Thyroid gland (tissue), 4 donors: ENCODE results near the gene SPG21.

Experiments used
- CTCF ChIP-seq, 6 experiments: fragments of 200-600 bp in 3 of 6; fragments of 450-650 bp in 3 of 6; sonication (generic) in 3 of 6; IDR thresholded peaks; one replicate each; pipeline ENCODE4 v1.5.1; 2016 to 2019; ENCODE audit warnings: antibody characterized with exemption in 6 of 6, mild to moderate bottlenecking in 2 of 6, inconsistent platforms in 1 of 6, moderate library complexity in 1 of 6
- POLR2A ChIP-seq, 2 donors: fragments of 450-650 bp; IDR thresholded peaks; one replicate each; pipeline ENCODE4 v1.6.1; 2017; ENCODE audit warnings: antibody characterized with exemption in 2 of 2, mild to moderate bottlenecking in 2 of 2, moderate library complexity in 1 of 2

GRCh38 chr15:64948916-64949315, 40.8 kb downstream of the SPG21 start:
- TF ChIP-seq CTCF (IDR thresholded peaks at IDR 0.05) (no peak), POLR2A (IDR thresholded peaks at IDR 0.05) (no peak)
